T47D (cell line): ENCODE measurements around the gene TMPRSS6.

Experiments
- DNase-seq, 2 experiments: peaks; one replicate each; pipeline versions ENCODE4 v3.0.0 to v3.0.0-alpha.2; 2011 to 2012; ENCODE audit warnings: low read depth in 1 of 2, low spot score in 1 of 2
- JUND ChIP-seq: IDR thresholded peaks from 2 replicates; pipeline ENCODE4 v1.6.1; 2012; ENCODE audit warnings: low read depth
- in situ Hi-C: cut with HindIII; loops from 2 replicates; pipeline ENCODE4 v1.10.0; 2016; ENCODE audit warnings: low sequenced_read_pairs, low pct_unique_long_range_greater_than_20kb

TMPRSS6 gene

DNA sequence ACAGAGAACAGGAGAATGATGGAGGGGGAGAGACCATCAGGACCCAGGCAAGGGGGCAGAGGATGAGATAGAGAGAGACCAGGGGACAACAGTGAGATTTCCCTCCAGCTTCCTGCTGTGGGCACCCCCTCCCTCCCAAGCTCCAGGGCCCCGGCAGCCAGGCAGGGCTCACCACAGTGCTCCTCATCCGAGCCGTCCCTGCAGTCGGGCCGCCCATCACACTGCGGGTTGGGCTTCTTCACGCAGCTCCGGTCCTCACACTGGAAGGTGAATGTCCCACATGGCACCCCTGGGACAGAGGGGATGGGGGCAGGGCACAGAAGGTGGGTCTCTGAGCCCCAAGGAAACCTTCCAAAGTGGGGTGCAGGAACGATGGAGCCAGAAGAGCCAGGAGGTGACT lies 38.8 kb downstream of the TMPRSS6 start:
- in situ Hi-C loops, result no loop called here
- no peak for TF ChIP-seq JUND
- DNase-seq, result no peak

- no peak for DNase-seq
- in situ Hi-C loops, result no loop called here
Observed at GRCh38 chr22:37070334-37070733, 39.2 kb downstream of the TMPRSS6 start.

GRCh38 chr22:37069719-37070118 lies 39.8 kb downstream of the TMPRSS6 start:
- DNase-seq, result no peak
- TF ChIP-seq JUND, result no peak
- in situ Hi-C loops, result no loop called here

More at GRCh38 chr22:37070334-37070733, 39.2 kb downstream of the TMPRSS6 start:
- no peak for TF ChIP-seq JUND

DNA sequence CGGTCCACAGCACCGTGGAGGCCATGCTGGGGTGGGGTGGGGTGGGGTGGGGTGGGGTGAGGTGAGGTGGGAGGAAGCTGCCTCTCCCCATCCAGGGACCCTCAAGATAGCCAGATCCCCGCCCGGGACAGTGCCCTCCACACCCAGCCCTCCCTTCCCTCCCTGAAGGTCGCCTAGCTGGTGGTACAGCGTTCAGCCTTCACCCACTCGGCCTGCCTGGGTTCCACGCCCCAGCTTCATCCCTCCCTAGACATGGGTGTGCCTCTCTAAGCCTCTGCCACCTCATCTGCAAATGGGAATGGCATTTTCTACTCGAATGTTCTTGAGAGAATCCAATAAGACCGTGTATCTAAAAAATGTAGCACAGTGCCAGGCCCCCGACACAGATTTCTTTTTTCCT lies 40.2 kb downstream of the TMPRSS6 start:
- no peak for DNase-seq
- TF ChIP-seq JUND, result no peak
- in situ Hi-C loops, result no loop called here

DNA sequence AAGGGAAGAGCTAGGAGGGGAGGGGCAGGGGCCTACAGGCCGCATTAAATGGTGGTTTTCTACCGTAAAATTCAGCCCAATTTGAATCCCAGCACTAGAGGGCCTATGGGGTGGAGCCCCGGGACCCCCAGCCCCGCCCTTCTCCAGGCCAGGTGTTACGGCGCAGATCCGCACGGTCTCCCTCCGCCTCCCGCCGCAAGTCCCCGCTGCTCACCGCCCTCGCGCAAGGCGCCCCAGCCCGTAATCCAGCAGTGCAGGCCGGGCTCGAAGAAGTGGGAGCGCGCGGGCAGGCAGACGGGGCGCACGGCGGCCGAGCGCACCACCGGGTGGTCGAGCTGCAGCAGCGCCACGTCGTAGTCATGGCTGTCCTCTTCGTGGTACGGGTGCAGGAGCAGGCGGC lies 40.7 kb downstream of the TMPRSS6 start:
- no peak for TF ChIP-seq JUND
- DNase-seq, result no peak
- in situ Hi-C loops, result no loop called here

GRCh38 chr22:37067428-37067827 lies 42.1 kb downstream of the TMPRSS6 start:
- no peak for TF ChIP-seq JUND
- no peak for DNase-seq
- in situ Hi-C loops, result no loop called here

- DNase-seq, result no peak
- in situ Hi-C loops, result no loop called here
- TF ChIP-seq JUND, result no peak
Observed at GRCh38 chr22:37065961-37066360, 43.6 kb downstream of the TMPRSS6 start.

DNA sequence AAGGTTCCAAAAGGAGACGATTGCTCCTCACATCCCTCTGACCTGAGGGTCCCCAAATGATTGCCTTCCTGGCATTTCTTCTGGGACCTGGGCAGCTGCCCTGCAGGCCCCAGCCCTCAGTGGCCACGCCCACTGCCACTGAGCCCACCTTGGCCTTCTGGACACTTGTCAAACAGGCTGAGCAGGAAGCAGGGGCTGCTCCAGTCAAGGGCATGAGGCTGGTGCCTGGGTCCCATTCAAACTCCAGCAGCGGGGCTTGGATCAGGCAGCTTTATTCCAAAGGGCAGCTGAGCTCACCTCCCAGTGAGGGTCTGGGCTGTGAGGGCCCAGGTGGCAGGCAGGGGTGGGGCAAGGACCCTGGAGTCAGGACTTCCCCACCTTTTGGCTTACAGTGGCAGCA lies 44.3 kb downstream of the TMPRSS6 start:
- no peak for DNase-seq
- in situ Hi-C loops, result no loop called here
- no peak for TF ChIP-seq JUND

DNA sequence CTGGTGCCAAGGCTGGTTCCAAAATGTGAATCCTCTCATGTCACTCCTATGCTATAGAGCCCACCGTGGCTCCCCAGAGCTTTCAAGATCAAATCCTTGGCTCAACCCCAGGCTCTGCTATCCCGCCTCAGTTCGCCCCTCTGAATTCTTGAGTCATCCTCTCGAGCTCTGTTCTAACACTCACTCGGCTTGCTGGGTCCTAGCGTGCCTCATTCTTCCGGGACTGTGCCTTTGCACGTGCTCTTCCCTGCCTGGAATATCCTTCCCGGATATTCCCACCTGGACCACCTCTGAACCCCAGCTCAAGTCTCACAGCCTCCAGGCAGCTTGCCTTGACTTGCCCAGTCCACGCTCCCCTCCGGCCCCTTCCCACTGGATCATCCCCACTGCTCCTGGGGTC lies 45.0 kb downstream of the TMPRSS6 start:
- no peak for TF ChIP-seq JUND
- DNase-seq, result no peak
- in situ Hi-C loops, result no loop called here

- peak in 1 of 2 experiments; percentile 52 for DNase-seq
- no peak for TF ChIP-seq JUND
- in situ Hi-C loops, result no loop called here
Observed at GRCh38 chr22:37063431-37064420, 45.8 kb downstream of the TMPRSS6 start.

- no peak for DNase-seq
- TF ChIP-seq JUND, result no peak
- in situ Hi-C loops, result no loop called here
Observed at GRCh38 chr22:37062702-37063381, 46.7 kb downstream of the TMPRSS6 start.

DNA sequence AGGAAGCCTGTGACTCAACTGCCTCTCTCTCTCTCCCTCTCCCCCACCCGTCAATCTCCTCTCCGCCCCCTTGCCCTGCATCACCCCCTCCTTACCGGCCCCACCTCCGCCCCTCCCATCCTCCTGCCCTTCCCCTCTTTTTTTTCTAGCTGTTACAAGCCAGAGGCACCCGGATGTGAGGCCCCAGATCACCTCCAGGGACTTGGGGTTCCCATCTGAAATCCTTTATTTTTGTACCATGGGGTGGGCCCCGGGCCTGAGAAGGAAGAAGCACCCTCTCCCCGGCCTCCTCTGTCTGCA lies 47.2 kb downstream of the TMPRSS6 start:
- DNase-seq, result no peak
- in situ Hi-C loops, result no loop called here

GRCh38 chr22:37061611-37062375 lies 47.7 kb downstream of the TMPRSS6 start:
- no peak for TF ChIP-seq JUND
- in situ Hi-C loops, result no loop called here
- no peak for DNase-seq

More for the DNA sequence above, 47.2 kb downstream of the TMPRSS6 start:
- TF ChIP-seq JUND, result no peak
